SK-MEL-5 (cell line): ENCODE measurements around the gene PRDM2. TPM values are rescaled to one million over a fixed set of nuclear protein-coding genes. Genes with fewer than 3 reads are reported as not detected.

Source experiments
- small RNA-seq, 2 experiments: library from RNA; depleted of rRNA; stranded (forward); fragments of <200 nt; gene quantifications; one replicate each; pipeline ENCODE3, GENCODE V24; 2014
- total RNA-seq: library from RNA; depleted of rRNA; stranded (reverse); fragments of >200 nt; shearing (Covaris generic); gene quantifications from 2 replicates; pipeline ENCODE4 v1.2.3, GENCODE V29; 2014; rRNA removed

Gene PRDM2
- total RNA-seq, 1 experiment from 2014 or later = 4.5 TPM

Small RNAs within 50 kb of the gene (small RNA-seq; reads per million reads assigned to genes)
- gene RF00564 = 0 reads per million in 2 experiments

Other genes with a start within 250 kb of the PRDM2 start
- not detected in 2 replicates for gene LRRC38, start 186.2 kb upstream of the PRDM2 start, total RNA-seq
- not detected in 2 replicates for gene PDPN, start 116.4 kb upstream of the PRDM2 start, total RNA-seq